Endothelial cell of umbilical vein (primary cell): ENCODE data around the gene CAT.

Experiments used
- EZH2 ChIP-seq: IDR thresholded peaks from 2 replicates; pipeline ENCODE4 v1.6.1; 2012; ENCODE audit warnings: borderline replicate concordance, low read depth, mild to moderate bottlenecking, moderate library complexity, low read length, inconsistent platforms; ENCODE audit not compliant: severe bottlenecking
- FOS ChIP-seq: IDR thresholded peaks from 2 replicates; pipeline ENCODE4 v1.6.1; 2011; ENCODE audit warnings: mild to moderate bottlenecking, low read length, moderate library complexity, borderline replicate concordance; ENCODE audit not compliant: insufficient read depth
- GATA2 ChIP-seq: IDR thresholded peaks from 2 replicates; pipeline ENCODE4 v1.7.0; 2011; ENCODE audit warnings: low read depth, mild to moderate bottlenecking, moderate library complexity, mixed read lengths, low read length; ENCODE audit not compliant: insufficient read length, insufficient read depth
- MYC ChIP-seq: IDR thresholded peaks from one replicate; pipeline ENCODE4 v1.6.1; 2011; ENCODE audit warnings: mild to moderate bottlenecking, low read depth, low read length
- POLR2A ChIP-seq: IDR thresholded peaks from 2 replicates; pipeline ENCODE4 v1.6.1; 2012; ENCODE audit warnings: low read depth, mild to moderate bottlenecking, control low read depth, low read length
- POLR2AphosphoS5 ChIP-seq: IDR thresholded peaks from 2 replicates; pipeline ENCODE4 v1.6.1; 2012; ENCODE audit warnings: low read depth, mild to moderate bottlenecking, control low read depth, low read length, moderate library complexity; ENCODE audit not compliant: insufficient read depth
- TF ChIP-seq, protein P1 (sequence below), 2 donors: IDR thresholded peaks; 1 replicate in 1 of 2; 2 replicates in 1 of 2; pipeline ENCODE4 v1.5.1; 2011; ENCODE audit warnings: low read length in 2 of 2, mild to moderate bottlenecking in 2 of 2, moderate library complexity in 2 of 2, control low read depth in 1 of 2, inconsistent platforms in 1 of 2, low read depth in 1 of 2; ENCODE audit not compliant: insufficient read depth in 1 of 2; ENCODE audit errors: extremely low read depth in 1 of 2

DNA sequence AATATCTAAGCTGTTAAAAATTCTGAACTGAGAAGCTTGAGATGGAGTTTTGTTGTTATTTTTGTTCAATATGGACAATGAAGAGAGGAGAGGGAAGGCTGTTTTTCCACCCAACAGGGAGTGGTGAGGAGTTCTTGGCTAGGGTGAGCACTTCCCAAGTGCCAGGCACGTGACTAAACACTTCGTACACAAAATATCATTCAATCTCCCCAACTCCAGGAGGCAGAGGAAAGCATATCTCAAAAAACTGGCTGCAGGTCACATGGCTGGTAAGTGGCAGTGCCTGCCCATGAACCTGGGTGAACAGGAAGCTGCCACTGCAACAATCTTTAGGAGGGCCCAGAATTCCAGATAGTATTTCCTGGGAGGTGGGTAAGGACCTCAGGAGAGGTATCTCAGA lies 63.2 kb downstream of the CAT start:
- TF ChIP-seq, protein P1, sequence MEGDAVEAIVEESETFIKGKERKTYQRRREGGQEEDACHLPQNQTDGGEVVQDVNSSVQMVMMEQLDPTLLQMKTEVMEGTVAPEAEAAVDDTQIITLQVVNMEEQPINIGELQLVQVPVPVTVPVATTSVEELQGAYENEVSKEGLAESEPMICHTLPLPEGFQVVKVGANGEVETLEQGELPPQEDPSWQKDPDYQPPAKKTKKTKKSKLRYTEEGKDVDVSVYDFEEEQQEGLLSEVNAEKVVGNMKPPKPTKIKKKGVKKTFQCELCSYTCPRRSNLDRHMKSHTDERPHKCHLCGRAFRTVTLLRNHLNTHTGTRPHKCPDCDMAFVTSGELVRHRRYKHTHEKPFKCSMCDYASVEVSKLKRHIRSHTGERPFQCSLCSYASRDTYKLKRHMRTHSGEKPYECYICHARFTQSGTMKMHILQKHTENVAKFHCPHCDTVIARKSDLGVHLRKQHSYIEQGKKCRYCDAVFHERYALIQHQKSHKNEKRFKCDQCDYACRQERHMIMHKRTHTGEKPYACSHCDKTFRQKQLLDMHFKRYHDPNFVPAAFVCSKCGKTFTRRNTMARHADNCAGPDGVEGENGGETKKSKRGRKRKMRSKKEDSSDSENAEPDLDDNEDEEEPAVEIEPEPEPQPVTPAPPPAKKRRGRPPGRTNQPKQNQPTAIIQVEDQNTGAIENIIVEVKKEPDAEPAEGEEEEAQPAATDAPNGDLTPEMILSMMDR (IDR thresholded peaks at IDR 0.05; ENCODE audit: extremely low read depth in 1 of 2, insufficient read depth in 1 of 2, low read depth in 1 of 2, low read length in 2 of 2): no peak
- TF ChIP-seq GATA2 (no peak), POLR2A (no peak), EZH2 (no peak), POLR2AphosphoS5 (no peak), MYC (no peak), FOS (no peak)
